ENCODE data around the gene PROKR2.

PROKR2 gene

GRCh38 chr20:5290596-5290995, 26.2 kb downstream of the PROKR2 start:
- intact Hi-C loops (cut with DNase I) = no loop called here
- DNase-seq = no peak

- intact Hi-C loops (cut with DNase I) = no loop called here
Measured at GRCh38 chr20:5282561-5282960, 34.2 kb downstream of the PROKR2 start.

GRCh38 chr20:5279661-5280060, 37.1 kb downstream of the PROKR2 start:
- no peak for DNase-seq
- intact Hi-C loops (cut with DNase I) = no loop called here

More at GRCh38 chr20:5282561-5282960, 34.2 kb downstream of the PROKR2 start:
- no peak for DNase-seq

GRCh38 chr20:5272268-5272667, 44.5 kb downstream of the PROKR2 start:
- intact Hi-C loops (cut with DNase I) = no loop called here
- DNase-seq = no peak

GRCh38 chr20:5270603-5271002, 46.2 kb downstream of the PROKR2 start:
- DNase-seq = no peak
- intact Hi-C loops (cut with DNase I) = no loop called here

GRCh38 chr20:5268449-5268848, 48.3 kb downstream of the PROKR2 start:
- intact Hi-C loops (cut with DNase I) = no loop called here

GRCh38 chr20:5267092-5267491, 49.7 kb downstream of the PROKR2 start:
- no peak for DNase-seq
- intact Hi-C loops (cut with DNase I) = no loop called here

More at GRCh38 chr20:5268449-5268848, 48.3 kb downstream of the PROKR2 start:
- no peak for DNase-seq

All from posterior cingulate gyrus (tissue), 11 donors.